Amygdala (tissue), 56 donors: Measurements from ENCODE around the gene SOWAHA.
"Not testable (repeated sequence)": the region's sequence is repeated elsewhere in the genome, so short reads cannot be mapped to it uniquely, and the experiment has no call there.

ENCODE experiments used
- DNase-seq, 56 donors: peaks; one replicate each; lab custom pipeline; 2025; lab: John Stamatoyannopoulos, UW

Gene SOWAHA

GRCh38 chr5:132805872-132806271, 7.2 kb upstream of the SOWAHA start:
- DNase-seq, result not testable (repeated sequence)

GRCh38 chr5:132806804-132807162, 6.3 kb upstream of the SOWAHA start:
- DNase-seq, result not testable (repeated sequence)

GRCh38 chr5:132807163-132807838, 5.8 kb upstream of the SOWAHA start:
- DNase-seq, result peak in 30 of 56 donors; percentile 21 to 75 (median 48)

GRCh38 chr5:132808448-132808847, 4.7 kb upstream of the SOWAHA start:
- DNase-seq, result no peak

GRCh38 chr5:132808866-132809265, 4.2 kb upstream of the SOWAHA start:
- DNase-seq, result no peak

GRCh38 chr5:132810605-132811004, 2.5 kb upstream of the SOWAHA start:
- no peak for DNase-seq

GRCh38 chr5:132812123-132812765, 858 bp upstream of the SOWAHA start:
- DNase-seq, result peak in 2 of 56 donors; percentile 15 to 21

- DNase-seq, result peak in 36 of 56 donors; percentile 27 to 77 (median 56)
Measured at GRCh38 chr5:132813599-132814502, 749 bp downstream of the SOWAHA start.

GRCh38 chr5:132814503-132815294, 1.6 kb downstream of the SOWAHA start:
- peak in 9 of 56 donors; percentile 35 to 63 (median 50) for DNase-seq

- no peak for DNase-seq
Measured at GRCh38 chr5:132815454-132815853, 2.4 kb downstream of the SOWAHA start.

- DNase-seq, result no peak
Measured at GRCh38 chr5:132816083-132816482, 3.0 kb downstream of the SOWAHA start.

- DNase-seq, result no peak
Measured at GRCh38 chr5:132816554-132816953, 3.5 kb downstream of the SOWAHA start.

GRCh38 chr5:132817011-132817410, 3.9 kb downstream of the SOWAHA start:
- no peak for DNase-seq

- peak in 22 of 56 donors; percentile 25 to 62 (median 41) for DNase-seq
Measured at GRCh38 chr5:132819468-132819867, 6.4 kb downstream of the SOWAHA start.

- peak in 55 of 56 donors; percentile 60 to 98 (median 88) for DNase-seq
Measured at GRCh38 chr5:132820162-132820754, 7.2 kb downstream of the SOWAHA start.

GRCh38 chr5:132821350-132821749, 8.2 kb downstream of the SOWAHA start:
- DNase-seq, result peak in 5 of 56 donors; percentile 31 to 75 (median 70)

- DNase-seq, result peak in 34 of 56 donors; percentile 21 to 77 (median 49)
Measured at GRCh38 chr5:132821791-132822190, 8.7 kb downstream of the SOWAHA start.

- DNase-seq, result peak in 18 of 56 donors; percentile 23 to 62 (median 42)
Measured at GRCh38 chr5:132822650-132823480, 9.8 kb downstream of the SOWAHA start.
